ENCODE data around the gene FAM193B. TPM values are rescaled to one million over a fixed set of nuclear protein-coding genes. Genes with fewer than 3 reads are reported as not detected.

FAM193B gene
- total and polyA plus RNA-seq, 9 of the 15 experiments (the other 6 are each of a cell fraction or from before 2014, with no cell fraction given): 4.4 to 76.4 (median 37.3) TPM

- TF ChIP-seq, protein P1, sequence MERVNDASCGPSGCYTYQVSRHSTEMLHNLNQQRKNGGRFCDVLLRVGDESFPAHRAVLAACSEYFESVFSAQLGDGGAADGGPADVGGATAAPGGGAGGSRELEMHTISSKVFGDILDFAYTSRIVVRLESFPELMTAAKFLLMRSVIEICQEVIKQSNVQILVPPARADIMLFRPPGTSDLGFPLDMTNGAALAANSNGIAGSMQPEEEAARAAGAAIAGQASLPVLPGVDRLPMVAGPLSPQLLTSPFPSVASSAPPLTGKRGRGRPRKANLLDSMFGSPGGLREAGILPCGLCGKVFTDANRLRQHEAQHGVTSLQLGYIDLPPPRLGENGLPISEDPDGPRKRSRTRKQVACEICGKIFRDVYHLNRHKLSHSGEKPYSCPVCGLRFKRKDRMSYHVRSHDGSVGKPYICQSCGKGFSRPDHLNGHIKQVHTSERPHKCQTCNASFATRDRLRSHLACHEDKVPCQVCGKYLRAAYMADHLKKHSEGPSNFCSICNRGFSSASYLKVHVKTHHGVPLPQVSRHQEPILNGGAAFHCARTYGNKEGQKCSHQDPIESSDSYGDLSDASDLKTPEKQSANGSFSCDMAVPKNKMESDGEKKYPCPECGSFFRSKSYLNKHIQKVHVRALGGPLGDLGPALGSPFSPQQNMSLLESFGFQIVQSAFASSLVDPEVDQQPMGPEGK (CRISPR knock-in tag; IDR thresholded peaks at IDR 0.05; ENCODE audit: borderline replicate concordance): no peak
- TF ChIP-seq GTF2B (IDR thresholded peaks at IDR 0.05; ENCODE audit: extremely low read depth, insufficient read length) (no peak), ZFP1 (CRISPR knock-in tag; IDR thresholded peaks at IDR 0.05) (no peak), EGR1 (conservative IDR thresholded peaks at IDR 0.05) (no peak), ZBTB49 (CRISPR knock-in tag; IDR thresholded peaks at IDR 0.05; ENCODE audit: borderline replicate concordance) (no peak), CCNT2 (IDR thresholded peaks at IDR 0.05; ENCODE audit: borderline replicate concordance, extremely low read depth, insufficient read length, low read depth, low read length) (peak; percentile 42), PCBP2 (IDR thresholded peaks at IDR 0.05; ENCODE audit: low read depth, low read length, poor library complexity, severe bottlenecking) (no peak), PURB (CRISPR knock-in tag; IDR thresholded peaks at IDR 0.05; ENCODE audit: low read depth) (no peak), STAT5A (IDR thresholded peaks at IDR 0.05; ENCODE audit: borderline replicate concordance, low read length) (peak; percentile 73), THRAP3 (IDR thresholded peaks at IDR 0.05; ENCODE audit: borderline replicate concordance) (no peak), POLR2AphosphoS5 (IDR thresholded peaks at IDR 0.05; ENCODE audit: control insufficient read depth, insufficient read depth, low read depth, low read length) (peak; percentile 78), HMG20A (CRISPR knock-in tag; conservative IDR thresholded peaks at IDR 0.05) (no peak), TGIF2 (CRISPR knock-in tag; IDR thresholded peaks at IDR 0.05) (peak; percentile 59; the same call in 1 of the 2 replicates)
- TF ChIP-seq, protein P2, sequence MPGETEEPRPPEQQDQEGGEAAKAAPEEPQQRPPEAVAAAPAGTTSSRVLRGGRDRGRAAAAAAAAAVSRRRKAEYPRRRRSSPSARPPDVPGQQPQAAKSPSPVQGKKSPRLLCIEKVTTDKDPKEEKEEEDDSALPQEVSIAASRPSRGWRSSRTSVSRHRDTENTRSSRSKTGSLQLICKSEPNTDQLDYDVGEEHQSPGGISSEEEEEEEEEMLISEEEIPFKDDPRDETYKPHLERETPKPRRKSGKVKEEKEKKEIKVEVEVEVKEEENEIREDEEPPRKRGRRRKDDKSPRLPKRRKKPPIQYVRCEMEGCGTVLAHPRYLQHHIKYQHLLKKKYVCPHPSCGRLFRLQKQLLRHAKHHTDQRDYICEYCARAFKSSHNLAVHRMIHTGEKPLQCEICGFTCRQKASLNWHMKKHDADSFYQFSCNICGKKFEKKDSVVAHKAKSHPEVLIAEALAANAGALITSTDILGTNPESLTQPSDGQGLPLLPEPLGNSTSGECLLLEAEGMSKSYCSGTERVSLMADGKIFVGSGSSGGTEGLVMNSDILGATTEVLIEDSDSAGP (CRISPR knock-in tag; IDR thresholded peaks at IDR 0.05): no peak
Measured at GRCh38 chr5:177529247-177530203, 24.8 kb downstream of the FAM193B start (continued).

Data from K562 (cell line).